ENCODE results near the gene ERC1. TPM values are rescaled to one million over a fixed set of nuclear protein-coding genes. Genes with fewer than 3 reads are reported as not detected.

The ERC1 gene
- polyA plus RNA-seq, 4 donors = 35.3 to 43.4 (median 37.5) TPM

DNA sequence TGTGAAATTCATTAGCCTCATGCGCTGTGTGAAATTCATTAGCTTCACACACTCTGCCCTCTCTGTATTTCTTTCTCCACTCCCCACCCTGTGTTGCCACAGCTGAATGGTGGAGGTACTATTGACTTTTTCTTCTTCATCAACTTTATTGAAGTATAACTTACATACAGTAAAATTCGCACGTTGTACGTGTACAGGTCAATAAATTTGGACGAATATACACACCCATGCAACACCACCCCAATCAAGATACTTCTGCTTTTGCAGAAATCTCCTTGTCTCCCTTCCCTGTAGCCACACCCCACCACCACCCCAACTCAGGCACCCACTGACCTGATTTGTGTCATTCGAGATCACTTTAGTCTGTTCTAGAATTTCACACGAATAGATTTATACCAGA lies 551.6 kb downstream of the ERC1 start:
- no peak for DNase-seq (ENCODE audit: low read depth in 4 of 4, low spot score in 2 of 4)

DNA sequence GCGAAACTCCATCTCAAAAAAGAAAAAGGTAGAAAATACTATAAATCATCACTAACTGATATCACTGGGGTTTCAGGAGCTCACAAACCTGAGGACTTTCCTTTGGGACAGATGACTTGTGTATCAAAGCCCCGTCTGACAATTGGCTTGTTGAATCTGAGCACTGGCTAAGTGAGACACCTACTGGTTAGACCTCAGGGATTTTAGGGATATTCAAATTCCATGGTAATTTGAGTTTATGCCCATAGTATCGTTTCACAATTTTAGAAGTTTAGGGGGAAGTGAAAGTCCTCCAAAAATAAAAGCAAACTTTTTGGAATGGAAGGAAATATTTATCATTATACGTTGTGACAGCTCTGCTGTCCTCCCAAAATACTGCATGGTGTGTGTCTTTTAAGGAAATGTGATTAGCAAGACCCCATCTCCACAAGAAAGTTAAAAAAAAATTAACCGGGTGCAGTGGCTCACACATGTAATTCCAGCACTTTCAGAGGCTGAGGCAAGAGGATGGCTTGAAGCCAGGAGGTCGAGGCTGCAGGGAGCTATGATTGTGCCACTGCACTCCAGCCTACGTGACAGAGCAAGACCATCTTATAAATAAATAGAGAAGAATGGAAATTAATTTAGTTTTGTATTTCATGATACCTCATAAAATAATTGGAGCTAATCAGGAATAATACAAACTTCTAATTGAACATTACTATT lies 554.1 kb downstream of the ERC1 start:
- no peak for DNase-seq (ENCODE audit: low read depth in 4 of 4, low spot score in 2 of 4)

Other genes with a start within 250 kb of the ERC1 start
- 100 to 1,000 TPM in 3 of 4 donors, 10 to 100 TPM in 1; 91.3 to 133 (median 115) TPM for gene WNK1, start 238.6 kb upstream of the ERC1 start, polyA plus RNA-seq (ENCODE audit: insufficient read length in 4 of 4)
- 10 to 100 TPM; 19.0 to 54.1 (median 32.4) TPM for gene RAD52, start 41.5 kb upstream of the ERC1 start, polyA plus RNA-seq (ENCODE audit: insufficient read length in 4 of 4)

All from left renal cortex interstitium (tissue), 4 donors.